HepG2 (cell line): Measurements from ENCODE around the gene CCDC120. TPM values are rescaled to one million over a fixed set of nuclear protein-coding genes. Genes with fewer than 3 reads are reported as not detected.

ENCODE experiments used
- DMAP1 ChIP-seq: IDR thresholded peaks from 2 replicates; pipeline ENCODE4 v1.6.1; 2016
- KDM5B ChIP-seq: sonication (generic); formaldehyde crosslinking; IDR thresholded peaks from 2 replicates; pipeline ENCODE4 v1.4.0; 2020; ENCODE audit warnings: missing genetic modification reagents, mild to moderate bottlenecking, borderline replicate concordance
- MEF2D ChIP-seq: sonication (generic); formaldehyde crosslinking; IDR thresholded peaks from 2 replicates; pipeline ENCODE4 v1.5.1; 2020; ENCODE audit warnings: mild to moderate bottlenecking, missing genetic modification reagents
- MLLT10 ChIP-seq: sonication (generic); formaldehyde crosslinking; IDR thresholded peaks from 2 replicates; pipeline ENCODE4 v1.4.0; 2020; ENCODE audit warnings: missing genetic modification reagents
- MYNN ChIP-seq: sonication (generic); formaldehyde crosslinking; IDR thresholded peaks from 2 replicates; pipeline ENCODE4 v1.4.0; 2020; ENCODE audit warnings: mild to moderate bottlenecking, low read depth, missing genetic modification reagents
- POGZ ChIP-seq: sonication (generic); formaldehyde crosslinking; IDR thresholded peaks from 2 replicates; pipeline ENCODE4 v1.4.0; 2020; ENCODE audit warnings: mild to moderate bottlenecking, missing genetic modification reagents
- RBM39 ChIP-seq: fragments of 200-400 bp; formaldehyde crosslinking; IDR thresholded peaks from one replicate; pipeline ENCODE4 v1.6.1; 2018; ENCODE audit warnings: antibody characterized with exemption, mild to moderate bottlenecking, low read depth, low read length; ENCODE audit not compliant: poor library complexity, severe bottlenecking
- SRSF1 ChIP-seq: fragments of 200-400 bp; formaldehyde crosslinking; optimal IDR thresholded peaks from 2 replicates; pipeline ENCODE3; 2017; ENCODE audit warnings: mild to moderate bottlenecking, low read depth, low read length, moderate library complexity
- ZBTB20 ChIP-seq: sonication (generic); formaldehyde crosslinking; IDR thresholded peaks from 2 replicates; pipeline ENCODE4 v1.8.1; 2023; ENCODE audit warnings: missing genetic modification reagents, low read depth, mild to moderate bottlenecking, borderline replicate concordance
- ZBTB3 ChIP-seq: sonication (generic); formaldehyde crosslinking; IDR thresholded peaks from 2 replicates; pipeline ENCODE4 v1.4.0; 2020; ENCODE audit warnings: low read depth, mild to moderate bottlenecking, moderate library complexity, missing genetic modification reagents, borderline replicate concordance
- ZNF335 ChIP-seq: sonication (generic); formaldehyde crosslinking; IDR thresholded peaks from 2 replicates; pipeline ENCODE4 v1.4.0; 2020; ENCODE audit warnings: missing genetic modification reagents
- ZNF549 ChIP-seq: sonication (generic); formaldehyde crosslinking; IDR thresholded peaks from 2 replicates; pipeline ENCODE4 v1.5.0; 2020; ENCODE audit warnings: missing genetic modification reagents
- ZNF598 ChIP-seq: sonication (generic); formaldehyde crosslinking; IDR thresholded peaks from 2 replicates; pipeline ENCODE4 v1.5.1; 2020; ENCODE audit warnings: mild to moderate bottlenecking, missing genetic modification reagents, borderline replicate concordance
- ZNF703 ChIP-seq: sonication (generic); formaldehyde crosslinking; IDR thresholded peaks from 2 replicates; pipeline ENCODE4 v1.5.1; 2020; ENCODE audit warnings: missing genetic modification reagents, mild to moderate bottlenecking, moderate library complexity, borderline replicate concordance
- ZNF737 ChIP-seq: sonication (generic); formaldehyde crosslinking; IDR thresholded peaks from 2 replicates; pipeline ENCODE4 v1.5.0; 2020; ENCODE audit warnings: missing genetic modification reagents, mild to moderate bottlenecking, borderline replicate concordance
- ZNF850 ChIP-seq: sonication (generic); formaldehyde crosslinking; conservative IDR thresholded peaks from 2 replicates; pipeline ENCODE4 v1.9.0; 2021; ENCODE audit warnings: mild to moderate bottlenecking, missing genetic modification reagents
- polyA plus RNA-seq, 8 experiments: library from polyadenylated mRNA; depleted of rRNA in 3 of 8; stranded (reverse) in 7 of 8; unstranded in 1 of 8; fragments of >200 nt; fragmentation: Illumina TruSeq in 4 of 8; extraction: Trizol in 4 of 8; gene quantifications; 2 replicates each; pipeline versions ENCODE4 v1.2.1 to v1.2.3, GENCODE V29; 2011 to 2016; ENCODE audit warnings: low read depth in 4 of 8, missing spikeins in 1 of 8, mixed read lengths in 1 of 8; ENCODE audit not compliant: insufficient read depth in 1 of 8
- total RNA-seq, 5 experiments: library from RNA; depleted of rRNA; stranded (reverse); fragments of >200 nt; fragmentation: Illumina TruSeq; extraction: Trizol; gene quantifications; 2 replicates each; pipeline ENCODE4 v1.2.3, GENCODE V29; 2016; ENCODE audit warnings: low read depth in 1 of 5
- TF ChIP-seq, protein P1 (sequence below): sonication (generic); formaldehyde crosslinking; IDR thresholded peaks from 2 replicates; pipeline ENCODE4 v1.8.0; 2022; ENCODE audit warnings: low read depth, missing genetic modification reagents
- TF ChIP-seq, protein P2 (sequence below): sonication (generic); formaldehyde crosslinking; IDR thresholded peaks from 2 replicates; pipeline ENCODE4 v1.5.1; 2020; ENCODE audit warnings: mild to moderate bottlenecking, missing genetic modification reagents, moderate library complexity
- TF ChIP-seq, protein P3 (sequence below): fragments of 450-650 bp; IDR thresholded peaks from 2 replicates; pipeline ENCODE4 v1.6.1; 2016
- TF ChIP-seq, protein P4 (sequence below): sonication (generic); formaldehyde crosslinking; IDR thresholded peaks from 2 replicates; pipeline ENCODE4 v1.4.0; 2020; ENCODE audit warnings: missing genetic modification reagents, borderline replicate concordance

Gene CCDC120
- total and polyA plus RNA-seq, 2 of the 13 experiments (the other 11 are each of a cell fraction or from before 2014, with no cell fraction given), result 0.89 to 3.2 TPM

DNA sequence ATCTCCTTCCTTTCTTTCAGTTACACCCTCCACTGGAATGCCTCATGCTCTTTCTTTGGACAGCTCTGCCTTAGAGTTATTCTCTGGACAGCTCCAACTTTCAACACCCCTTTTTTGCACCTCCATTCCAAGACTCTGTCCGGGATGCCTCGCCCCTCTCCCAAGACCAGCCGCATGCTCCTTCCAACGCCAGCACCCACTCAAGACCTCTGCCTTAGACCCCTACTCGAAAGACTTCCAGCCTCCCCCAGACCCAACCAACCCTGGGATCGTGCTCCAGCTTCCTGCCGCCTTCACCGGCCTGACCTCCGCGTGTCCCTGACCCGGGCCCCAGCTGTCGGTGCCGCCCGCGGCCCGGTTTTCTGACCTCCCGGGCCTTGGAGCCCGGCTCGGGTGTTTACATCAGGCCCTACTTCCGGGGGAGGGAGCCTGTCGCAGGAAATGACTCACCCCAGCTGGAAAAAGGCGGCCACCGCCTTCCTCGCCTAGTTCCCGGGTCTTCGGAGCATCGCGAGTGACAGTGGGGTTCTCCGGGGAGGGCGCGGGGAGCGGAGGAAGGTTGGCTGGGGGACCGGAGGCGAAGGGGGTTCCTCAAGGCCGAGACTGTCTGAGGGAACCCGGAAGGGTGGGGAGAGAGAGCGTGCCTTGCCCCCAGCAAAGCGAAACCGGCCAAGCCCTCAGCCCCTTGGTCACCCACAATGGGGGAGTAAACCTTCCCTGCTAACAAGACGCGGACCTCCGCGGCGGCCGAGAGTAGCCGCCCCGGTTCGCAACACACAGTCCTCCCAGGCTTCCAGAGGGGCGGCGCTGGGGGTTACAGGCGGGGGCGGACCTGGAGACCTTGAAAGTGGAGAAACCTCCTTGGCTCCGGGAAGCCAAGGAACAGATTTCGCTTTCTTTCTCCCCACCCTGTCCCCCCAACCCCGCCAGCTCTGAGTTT is 21.0 kb downstream of the CCDC120 start, which contains the start of gene WDR45 (continued):
- TF ChIP-seq, protein P1, sequence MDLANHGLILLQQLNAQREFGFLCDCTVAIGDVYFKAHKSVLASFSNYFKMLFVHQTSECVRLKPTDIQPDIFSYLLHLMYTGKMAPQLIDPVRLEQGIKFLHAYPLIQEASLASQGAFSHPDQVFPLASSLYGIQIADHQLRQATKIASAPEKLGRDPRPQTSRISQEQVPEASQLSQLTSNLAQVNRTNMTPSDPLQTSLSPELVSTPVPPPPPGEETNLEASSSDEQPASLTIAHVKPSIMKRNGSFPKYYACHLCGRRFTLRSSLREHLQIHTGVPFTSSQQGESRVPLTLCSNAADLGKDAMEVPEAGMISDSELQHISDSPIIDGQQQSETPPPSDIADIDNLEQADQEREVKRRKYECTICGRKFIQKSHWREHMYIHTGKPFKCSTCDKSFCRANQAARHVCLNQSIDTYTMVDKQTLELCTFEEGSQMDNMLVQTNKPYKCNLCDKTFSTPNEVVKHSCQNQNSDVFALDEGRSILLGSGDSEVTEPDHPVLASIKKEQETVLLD (CRISPR knock-in tag), result peak; percentile 72
- no peak for TF ChIP-seq ZBTB20
- peak; percentile 30; the same call in 1 of the 2 replicates for TF ChIP-seq POGZ (CRISPR knock-in tag)
- no peak for TF ChIP-seq ZNF737 (CRISPR knock-in tag)
- TF ChIP-seq MYNN, result no peak
- TF ChIP-seq, protein P2, sequence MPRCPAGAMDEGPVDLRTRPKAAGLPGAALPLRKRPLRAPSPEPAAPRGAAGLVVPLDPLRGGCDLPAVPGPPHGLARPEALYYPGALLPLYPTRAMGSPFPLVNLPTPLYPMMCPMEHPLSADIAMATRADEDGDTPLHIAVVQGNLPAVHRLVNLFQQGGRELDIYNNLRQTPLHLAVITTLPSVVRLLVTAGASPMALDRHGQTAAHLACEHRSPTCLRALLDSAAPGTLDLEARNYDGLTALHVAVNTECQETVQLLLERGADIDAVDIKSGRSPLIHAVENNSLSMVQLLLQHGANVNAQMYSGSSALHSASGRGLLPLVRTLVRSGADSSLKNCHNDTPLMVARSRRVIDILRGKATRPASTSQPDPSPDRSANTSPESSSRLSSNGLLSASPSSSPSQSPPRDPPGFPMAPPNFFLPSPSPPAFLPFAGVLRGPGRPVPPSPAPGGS (CRISPR knock-in tag), result peak; percentile 46; the same call in 1 of the 2 replicates
- no peak for TF ChIP-seq ZBTB3
- no peak for TF ChIP-seq ZNF549 (CRISPR knock-in tag)
- TF ChIP-seq, protein P3, sequence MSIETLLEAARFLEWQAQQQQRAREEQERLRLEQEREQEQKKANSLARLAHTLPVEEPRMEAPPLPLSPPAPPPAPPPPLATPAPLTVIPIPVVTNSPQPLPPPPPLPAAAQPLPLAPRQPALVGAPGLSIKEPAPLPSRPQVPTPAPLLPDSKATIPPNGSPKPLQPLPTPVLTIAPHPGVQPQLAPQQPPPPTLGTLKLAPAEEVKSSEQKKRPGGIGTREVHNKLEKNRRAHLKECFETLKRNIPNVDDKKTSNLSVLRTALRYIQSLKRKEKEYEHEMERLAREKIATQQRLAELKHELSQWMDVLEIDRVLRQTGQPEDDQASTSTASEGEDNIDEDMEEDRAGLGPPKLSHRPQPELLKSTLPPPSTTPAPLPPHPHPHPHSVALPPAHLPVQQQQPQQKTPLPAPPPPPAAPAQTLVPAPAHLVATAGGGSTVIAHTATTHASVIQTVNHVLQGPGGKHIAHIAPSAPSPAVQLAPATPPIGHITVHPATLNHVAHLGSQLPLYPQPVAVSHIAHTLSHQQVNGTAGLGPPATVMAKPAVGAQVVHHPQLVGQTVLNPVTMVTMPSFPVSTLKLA, result no peak
- TF ChIP-seq RBM39, result no peak
- 0 out of 2 replicates have a peak, but pooled peaks have one; percentile 51 for TF ChIP-seq MEF2D
- TF ChIP-seq DMAP1 (CRISPR knock-in tag), result peak; percentile 57
- no peak for TF ChIP-seq ZNF703 (CRISPR knock-in tag)
- TF ChIP-seq, protein P4, sequence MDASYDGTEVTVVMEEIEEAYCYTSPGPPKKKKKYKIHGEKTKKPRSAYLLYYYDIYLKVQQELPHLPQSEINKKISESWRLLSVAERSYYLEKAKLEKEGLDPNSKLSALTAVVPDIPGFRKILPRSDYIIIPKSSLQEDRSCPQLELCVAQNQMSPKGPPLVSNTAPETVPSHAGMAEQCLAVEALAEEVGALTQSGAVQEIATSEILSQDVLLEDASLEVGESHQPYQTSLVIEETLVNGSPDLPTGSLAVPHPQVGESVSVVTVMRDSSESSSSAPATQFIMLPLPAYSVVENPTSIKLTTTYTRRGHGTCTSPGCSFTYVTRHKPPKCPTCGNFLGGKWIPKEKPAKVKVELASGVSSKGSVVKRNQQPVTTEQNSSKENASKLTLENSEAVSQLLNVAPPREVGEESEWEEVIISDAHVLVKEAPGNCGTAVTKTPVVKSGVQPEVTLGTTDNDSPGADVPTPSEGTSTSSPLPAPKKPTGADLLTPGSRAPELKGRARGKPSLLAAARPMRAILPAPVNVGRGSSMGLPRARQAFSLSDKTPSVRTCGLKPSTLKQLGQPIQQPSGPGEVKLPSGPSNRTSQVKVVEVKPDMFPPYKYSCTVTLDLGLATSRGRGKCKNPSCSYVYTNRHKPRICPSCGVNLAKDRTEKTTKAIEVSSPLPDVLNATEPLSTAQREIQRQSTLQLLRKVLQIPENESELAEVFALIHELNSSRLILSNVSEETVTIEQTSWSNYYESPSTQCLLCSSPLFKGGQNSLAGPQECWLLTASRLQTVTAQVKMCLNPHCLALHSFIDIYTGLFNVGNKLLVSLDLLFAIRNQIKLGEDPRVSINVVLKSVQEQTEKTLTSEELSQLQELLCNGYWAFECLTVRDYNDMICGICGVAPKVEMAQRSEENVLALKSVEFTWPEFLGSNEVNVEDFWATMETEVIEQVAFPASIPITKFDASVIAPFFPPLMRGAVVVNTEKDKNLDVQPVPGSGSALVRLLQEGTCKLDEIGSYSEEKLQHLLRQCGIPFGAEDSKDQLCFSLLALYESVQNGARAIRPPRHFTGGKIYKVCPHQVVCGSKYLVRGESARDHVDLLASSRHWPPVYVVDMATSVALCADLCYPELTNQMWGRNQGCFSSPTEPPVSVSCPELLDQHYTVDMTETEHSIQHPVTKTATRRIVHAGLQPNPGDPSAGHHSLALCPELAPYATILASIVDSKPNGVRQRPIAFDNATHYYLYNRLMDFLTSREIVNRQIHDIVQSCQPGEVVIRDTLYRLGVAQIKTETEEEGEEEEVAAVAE (CRISPR knock-in tag), result no peak
- no peak for TF ChIP-seq MLLT10 (CRISPR knock-in tag)
- TF ChIP-seq ZNF598 (CRISPR knock-in tag), result no peak
- TF ChIP-seq ZNF335 (CRISPR knock-in tag), result no peak
- TF ChIP-seq ZNF850, result no peak
- TF ChIP-seq SRSF1, result peak; percentile 54
- peak; percentile 63; the same call in 1 of the 2 replicates for TF ChIP-seq KDM5B
